Activated CD4-positive, alpha-beta T cell treated with anti-CD3 and anti-CD28 coated beads for 4 hours (primary cell): ENCODE measurements around the gene SSC4D.
"Not testable (repeated sequence)": the region's sequence is repeated elsewhere in the genome, so short reads cannot be mapped to it uniquely, and the experiment has no call there.

Source experiments
- DNase-seq, 2 donors: peaks; one replicate each; pipeline ENCODE4 v3.0.0-alpha.2; 2020

Gene SSC4D

GRCh38 chr7:76417654-76418310 is 8.3 kb upstream of the SSC4D start:
- DNase-seq: not testable (repeated sequence)

- DNase-seq: no peak
Observed at GRCh38 chr7:76412249-76412648, 2.8 kb upstream of the SSC4D start.

GRCh38 chr7:76411626-76412025 is 2.1 kb upstream of the SSC4D start:
- no peak for DNase-seq

GRCh38 chr7:76408121-76408560 is 1.4 kb downstream of the SSC4D start:
- no peak for DNase-seq

- DNase-seq: no peak
Observed at GRCh38 chr7:76407718-76408117, 1.8 kb downstream of the SSC4D start.

GRCh38 chr7:76405738-76406137 is 3.8 kb downstream of the SSC4D start:
- no peak for DNase-seq

- no peak for DNase-seq
Observed at GRCh38 chr7:76403780-76404494, 5.6 kb downstream of the SSC4D start.

- DNase-seq: not testable (repeated sequence)
Observed at GRCh38 chr7:76403097-76403496, 6.4 kb downstream of the SSC4D start.

- DNase-seq: no peak
Observed at GRCh38 chr7:76400248-76400647, 9.2 kb downstream of the SSC4D start.

- DNase-seq: peak; percentile 84 to 85
Observed at GRCh38 chr7:76397409-76398183, 11.9 kb downstream of the SSC4D start.

- DNase-seq: no peak
Observed at GRCh38 chr7:76396864-76397263, 12.6 kb downstream of the SSC4D start.

GRCh38 chr7:76395965-76396726 is 13.4 kb downstream of the SSC4D start:
- no peak for DNase-seq

GRCh38 chr7:76395605-76395964 is 13.9 kb downstream of the SSC4D start:
- not testable (repeated sequence) for DNase-seq

GRCh38 chr7:76394957-76395356 is 14.5 kb downstream of the SSC4D start:
- no peak for DNase-seq

- peak; percentile 91 to 93 for DNase-seq
Observed at GRCh38 chr7:76393116-76394031, 16.1 kb downstream of the SSC4D start.

- no peak for DNase-seq
Observed at GRCh38 chr7:76392531-76393115, 16.9 kb downstream of the SSC4D start.

GRCh38 chr7:76390092-76390491 is 19.4 kb downstream of the SSC4D start:
- DNase-seq: no peak

GRCh38 chr7:76387789-76388188 is 21.7 kb downstream of the SSC4D start:
- DNase-seq: not testable (repeated sequence)

GRCh38 chr7:76386691-76387260 is 22.7 kb downstream of the SSC4D start:
- no peak for DNase-seq

- no peak for DNase-seq
Observed at GRCh38 chr7:76383089-76383944, 26.2 kb downstream of the SSC4D start.
